Measurements from ENCODE around the gene ZC3HAV1L. TPM values are rescaled to one million over a fixed set of nuclear protein-coding genes. Genes with fewer than 3 reads are reported as not detected.

Gene ZC3HAV1L, protein sequence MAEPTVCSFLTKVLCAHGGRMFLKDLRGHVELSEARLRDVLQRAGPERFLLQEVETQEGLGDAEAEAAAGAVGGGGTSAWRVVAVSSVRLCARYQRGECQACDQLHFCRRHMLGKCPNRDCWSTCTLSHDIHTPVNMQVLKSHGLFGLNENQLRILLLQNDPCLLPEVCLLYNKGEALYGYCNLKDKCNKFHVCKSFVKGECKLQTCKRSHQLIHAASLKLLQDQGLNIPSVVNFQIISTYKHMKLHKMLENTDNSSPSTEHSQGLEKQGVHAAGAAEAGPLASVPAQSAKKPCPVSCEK
- 8.0 and 8.2 TPM in 2 replicates for polyA plus RNA-seq (2013)

DNA sequence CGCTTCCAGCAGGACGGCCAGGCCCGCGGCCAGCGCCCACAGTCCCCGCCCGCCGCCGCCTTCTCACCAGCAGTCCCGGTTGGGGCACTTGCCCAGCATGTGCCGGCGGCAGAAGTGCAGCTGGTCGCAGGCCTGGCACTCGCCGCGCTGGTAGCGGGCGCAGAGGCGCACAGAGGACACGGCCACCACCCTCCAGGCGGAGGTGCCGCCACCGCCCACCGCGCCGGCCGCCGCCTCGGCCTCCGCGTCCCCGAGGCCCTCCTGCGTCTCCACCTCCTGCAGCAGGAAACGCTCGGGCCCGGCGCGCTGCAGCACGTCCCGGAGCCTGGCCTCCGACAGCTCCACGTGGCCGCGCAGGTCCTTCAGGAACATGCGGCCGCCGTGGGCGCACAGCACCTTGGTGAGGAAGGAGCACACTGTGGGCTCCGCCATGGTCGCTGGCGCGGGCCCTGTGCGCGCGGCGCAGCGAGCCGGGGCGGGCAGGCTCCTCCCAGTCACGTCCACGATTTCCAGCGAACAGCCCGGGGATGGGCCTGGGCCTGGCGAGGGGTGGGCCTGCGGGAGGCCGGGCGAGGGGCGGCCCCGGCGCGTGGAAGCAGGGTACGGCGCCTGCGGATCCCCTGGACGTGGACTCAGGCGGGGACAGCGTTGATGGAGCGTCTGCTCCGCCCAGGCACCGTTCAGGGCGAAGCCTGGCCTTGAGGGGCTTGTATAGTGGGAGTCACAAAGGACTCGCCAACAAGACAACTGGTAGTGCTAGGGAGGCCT, at the start of gene ZC3HAV1L:
Gene ZC3HAV1L (minus strand): TSS at position 457 of the 768 bp plus-strand sequence. CDS start 25 bp downstream, at position 432.
- peak; percentile 35 to 70 for DNase-seq
- Histone ChIP-seq H3K14ac (ENCODE audit: low read length) (peak within 1 kb of the TSS; percentile 94), H3K4me2 (ENCODE audit: low read length) (peak within 1 kb of the TSS; percentile 93), H3K9me3 (ENCODE audit: insufficient read depth, low read depth, low read length) (peaks cover 1% of the 10 kb centered on the region), H3K79me1 (ENCODE audit: low read length) (peaks cover 10% of the 10 kb centered on the region), H3K4me3 (ENCODE audit: low read depth, low read length) (peak within 1 kb of the TSS; percentile 99), H2BK12ac (ENCODE audit: low read length) (no peak within 1 kb of the TSS), H2BK5ac (ENCODE audit: low read depth, low read length, poor library complexity) (peak within 1 kb of the TSS; percentile 22), H3K79me2 (ENCODE audit: control insufficient read depth, insufficient read depth, low read length, poor library complexity) (peaks cover 9% of the 10 kb centered on the region), H2AFZ (ENCODE audit: insufficient read depth, low read length, poor library complexity) (peak within 1 kb of the TSS; percentile 86), H3K27me3 (ENCODE audit: insufficient read depth, low read length) (no peaks in the 10 kb centered on the region), H2AK5ac (ENCODE audit: low read length) (peak within 1 kb of the TSS; percentile 54), H3K4ac (ENCODE audit: low read depth, low read length) (peak within 1 kb of the TSS; percentile 35), H3K9ac (ENCODE audit: low read length) (peak within 1 kb of the TSS; percentile 96), H3K23ac (ENCODE audit: low read length) (no peak within 1 kb of the TSS), H4K12ac (ENCODE audit: low read depth, low read length) (peak within 1 kb of the TSS; percentile 46), H3K36me3 (ENCODE audit: control insufficient read depth in 1 of 2, insufficient read depth in 2 of 2, low read length in 2 of 2) (peaks cover 8 to 10% of the 10 kb centered on the region in 2 experiments), H3K27ac (ENCODE audit: low read depth, low read length) (peak within 1 kb of the TSS; percentile 19), H4K91ac (ENCODE audit: low read depth, low read length) (peak within 1 kb of the TSS; percentile 82), H4K8ac (ENCODE audit: low read depth, low read length) (peak within 1 kb of the TSS; percentile 95), H3K4me1 (ENCODE audit: control insufficient read depth in 1 of 2, insufficient read depth in 2 of 2, low read length in 2 of 2) (peaks cover 4 to 9% of the 10 kb centered on the region in 2 experiments), H2BK120ac (ENCODE audit: insufficient read depth, low read length, poor library complexity) (peak within 1 kb of the TSS; percentile 67), H3K18ac (ENCODE audit: low read length) (peak within 1 kb of the TSS; percentile 97)
- no CpG with 5 or more reads among the region's 82 CpGs for WGBS (ENCODE audit: extremely low coverage, insufficient coverage, insufficient read length)

DNA sequence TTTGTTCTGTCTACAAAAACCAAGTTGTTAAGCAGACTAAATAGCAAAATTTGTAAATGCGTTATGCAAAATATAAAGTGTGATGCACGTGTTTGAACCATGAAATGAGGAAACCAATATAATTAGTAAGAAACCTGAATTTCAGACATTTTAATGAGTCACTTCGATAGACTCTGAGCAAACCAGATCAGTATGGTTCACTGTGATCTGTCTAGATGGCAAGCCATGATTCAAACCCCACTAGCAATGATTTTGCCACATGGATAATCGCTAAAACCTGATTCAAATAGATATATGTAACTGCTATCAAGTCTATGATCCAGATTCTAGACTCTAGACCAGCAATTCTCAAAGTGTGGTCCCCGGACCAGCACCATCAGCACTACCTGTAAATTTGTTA, 48.9 kb upstream of the ZC3HAV1L start:
- no peak overlapping the region for H2AFZ ChIP-seq (ENCODE audit: insufficient read depth, low read length, poor library complexity)
- H3K79me2 ChIP-seq (ENCODE audit: control insufficient read depth, insufficient read depth, low read length, poor library complexity) = no peaks in the 10 kb centered on the region
- no peak overlapping the region for H2BK5ac ChIP-seq (ENCODE audit: low read depth, low read length, poor library complexity)
- H3K79me1 ChIP-seq (ENCODE audit: low read length) = no peaks in the 10 kb centered on the region
- no peaks in the 10 kb centered on the region for H3K4me1 ChIP-seq (ENCODE audit: control insufficient read depth in 1 of 2, insufficient read depth in 2 of 2, low read length in 2 of 2)
- no peak overlapping the region for H4K8ac ChIP-seq (ENCODE audit: low read depth, low read length)
- no peak overlapping the region for H3K27ac ChIP-seq (ENCODE audit: low read depth, low read length)
- H3K9ac ChIP-seq (ENCODE audit: low read length) = no peak overlapping the region
- H3K23ac ChIP-seq (ENCODE audit: low read length) = no peak overlapping the region
- no peak overlapping the region for H4K12ac ChIP-seq (ENCODE audit: low read depth, low read length)
- no peak overlapping the region for H3K4ac ChIP-seq (ENCODE audit: low read depth, low read length)
- no CpG with 5 or more reads among the region's 5 CpGs for WGBS (ENCODE audit: extremely low coverage, insufficient coverage, insufficient read length)
- H3K27me3 ChIP-seq (ENCODE audit: insufficient read depth, low read length) = no peaks in the 10 kb centered on the region
- DNase-seq = no peak
- H3K4me3 ChIP-seq (ENCODE audit: low read depth, low read length) = no peak overlapping the region
- H3K36me3 ChIP-seq (ENCODE audit: control insufficient read depth in 1 of 2, insufficient read depth in 2 of 2, low read length in 2 of 2) = peaks cover 6 to 13% of the 10 kb centered on the region in 2 experiments
- H4K91ac ChIP-seq (ENCODE audit: low read depth, low read length) = no peak overlapping the region
- H3K14ac ChIP-seq (ENCODE audit: low read length) = no peak overlapping the region
- no peak overlapping the region for H3K18ac ChIP-seq (ENCODE audit: low read length)
- no peak overlapping the region for H2BK12ac ChIP-seq (ENCODE audit: low read length)
- H2BK120ac ChIP-seq (ENCODE audit: insufficient read depth, low read length, poor library complexity) = no peak overlapping the region
- no peak overlapping the region for H3K4me2 ChIP-seq (ENCODE audit: low read length)
- H2AK5ac ChIP-seq (ENCODE audit: low read length) = no peak overlapping the region
- peaks cover 2% of the 10 kb centered on the region for H3K9me3 ChIP-seq (ENCODE audit: insufficient read depth, low read depth, low read length)

DNA sequence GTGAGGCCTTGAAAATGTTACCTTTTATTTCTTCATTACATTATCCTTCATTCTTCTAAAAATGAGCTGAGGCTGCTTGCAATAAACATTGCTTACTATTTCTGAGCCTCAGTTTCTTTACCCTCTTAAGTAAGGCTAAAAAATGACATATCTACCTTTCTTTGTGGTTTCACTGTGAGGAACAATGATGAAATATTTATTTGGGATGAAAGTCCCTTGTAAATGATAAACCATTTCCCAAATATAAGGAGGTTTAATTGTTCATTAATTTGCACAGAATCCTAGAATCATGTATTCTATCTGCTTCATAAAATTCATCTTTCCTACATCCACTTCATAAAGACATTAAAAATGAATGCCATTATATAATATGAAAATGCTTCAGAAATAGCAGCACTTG, 45.7 kb upstream of the ZC3HAV1L start:
- H3K27ac ChIP-seq (ENCODE audit: low read depth, low read length) = no peak overlapping the region
- H3K18ac ChIP-seq (ENCODE audit: low read length) = no peak overlapping the region
- no peaks in the 10 kb centered on the region for H3K4me1 ChIP-seq (ENCODE audit: control insufficient read depth in 1 of 2, insufficient read depth in 2 of 2, low read length in 2 of 2)
- H3K79me2 ChIP-seq (ENCODE audit: control insufficient read depth, insufficient read depth, low read length, poor library complexity) = no peaks in the 10 kb centered on the region
- H2AK5ac ChIP-seq (ENCODE audit: low read length) = no peak overlapping the region
- no peak overlapping the region for H3K23ac ChIP-seq (ENCODE audit: low read length)
- no peak overlapping the region for H2BK5ac ChIP-seq (ENCODE audit: low read depth, low read length, poor library complexity)
- no peak overlapping the region for H3K4me2 ChIP-seq (ENCODE audit: low read length)
- H4K8ac ChIP-seq (ENCODE audit: low read depth, low read length) = no peak overlapping the region
- no peak for DNase-seq
- H3K27me3 ChIP-seq (ENCODE audit: insufficient read depth, low read length) = no peaks in the 10 kb centered on the region
- H2BK120ac ChIP-seq (ENCODE audit: insufficient read depth, low read length, poor library complexity) = no peak overlapping the region
- H3K4ac ChIP-seq (ENCODE audit: low read depth, low read length) = no peak overlapping the region
- no peak overlapping the region for H4K12ac ChIP-seq (ENCODE audit: low read depth, low read length)
- no peaks in the 10 kb centered on the region for H3K79me1 ChIP-seq (ENCODE audit: low read length)
- H3K14ac ChIP-seq (ENCODE audit: low read length) = no peak overlapping the region
- H4K91ac ChIP-seq (ENCODE audit: low read depth, low read length) = no peak overlapping the region
- peaks cover 6 to 14% of the 10 kb centered on the region in 2 experiments for H3K36me3 ChIP-seq (ENCODE audit: control insufficient read depth in 1 of 2, insufficient read depth in 2 of 2, low read length in 2 of 2)
- no peak overlapping the region for H3K4me3 ChIP-seq (ENCODE audit: low read depth, low read length)
- H2AFZ ChIP-seq (ENCODE audit: insufficient read depth, low read length, poor library complexity) = no peak overlapping the region
- H2BK12ac ChIP-seq (ENCODE audit: low read length) = no peak overlapping the region
- H3K9ac ChIP-seq (ENCODE audit: low read length) = no peak overlapping the region
- peaks cover 2% of the 10 kb centered on the region for H3K9me3 ChIP-seq (ENCODE audit: insufficient read depth, low read depth, low read length)

DNA sequence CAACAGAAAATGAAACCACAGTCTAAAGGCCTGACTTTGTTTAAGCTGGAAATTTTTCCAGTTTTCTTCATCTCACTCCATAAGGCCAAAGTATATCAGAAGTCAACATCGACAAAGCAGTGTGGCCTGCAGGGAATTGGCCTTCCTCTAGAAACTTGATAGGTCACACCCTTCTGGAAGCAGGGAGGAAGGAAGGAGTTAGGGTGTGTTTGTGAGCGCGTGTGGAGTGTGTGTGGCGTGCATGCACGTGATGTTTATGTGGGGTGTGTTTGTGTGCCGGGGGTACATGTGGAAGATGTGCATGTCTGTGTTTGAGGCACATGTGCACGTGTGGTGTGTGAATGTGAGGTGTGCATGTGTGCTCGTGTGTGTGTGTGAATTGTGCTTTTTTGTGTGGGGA, 45.1 kb upstream of the ZC3HAV1L start:
- Histone ChIP-seq H2BK120ac (ENCODE audit: insufficient read depth, low read length, poor library complexity) (no peak overlapping the region), H3K9ac (ENCODE audit: low read length) (no peak overlapping the region), H3K23ac (ENCODE audit: low read length) (no peak overlapping the region), H3K4me1 (ENCODE audit: control insufficient read depth in 1 of 2, insufficient read depth in 2 of 2, low read length in 2 of 2) (no peaks in the 10 kb centered on the region), H3K27me3 (ENCODE audit: insufficient read depth, low read length) (no peaks in the 10 kb centered on the region), H3K4me2 (ENCODE audit: low read length) (no peak overlapping the region), H3K79me1 (ENCODE audit: low read length) (no peaks in the 10 kb centered on the region), H3K4ac (ENCODE audit: low read depth, low read length) (no peak overlapping the region), H4K91ac (ENCODE audit: low read depth, low read length) (no peak overlapping the region), H3K9me3 (ENCODE audit: insufficient read depth, low read depth, low read length) (peaks cover 2% of the 10 kb centered on the region), H2AFZ (ENCODE audit: insufficient read depth, low read length, poor library complexity) (no peak overlapping the region), H4K8ac (ENCODE audit: low read depth, low read length) (no peak overlapping the region), H4K12ac (ENCODE audit: low read depth, low read length) (no peak overlapping the region), H2AK5ac (ENCODE audit: low read length) (no peak overlapping the region), H3K4me3 (ENCODE audit: low read depth, low read length) (peak overlapping the region; percentile 11), H2BK12ac (ENCODE audit: low read length) (no peak overlapping the region), H3K18ac (ENCODE audit: low read length) (no peak overlapping the region), H3K79me2 (ENCODE audit: control insufficient read depth, insufficient read depth, low read length, poor library complexity) (no peaks in the 10 kb centered on the region), H3K36me3 (ENCODE audit: control insufficient read depth in 1 of 2, insufficient read depth in 2 of 2, low read length in 2 of 2) (peaks cover 6 to 11% of the 10 kb centered on the region in 2 experiments), H2BK5ac (ENCODE audit: low read depth, low read length, poor library complexity) (no peak overlapping the region), H3K14ac (ENCODE audit: low read length) (no peak overlapping the region), H3K27ac (ENCODE audit: low read depth, low read length) (no peak overlapping the region)
- no peak for DNase-seq
- whole genome bisulfite sequencing (ENCODE audit: extremely low coverage, insufficient coverage, insufficient read length) = 100% methylated on average over 4 of the region's 8 CpGs

Measured in trophoblast cell (in vitro differentiated cells and primary cell).